NCI-H146 (cell line): ENCODE measurements around the gene B3GNT4.
"Not testable (repeated sequence)": the region's sequence is repeated elsewhere in the genome, so short reads cannot be mapped to it uniquely, and the experiment has no call there.

Source experiments
- DNase-seq: peaks from one replicate; lab custom pipeline; 2025; lab: John Stamatoyannopoulos, UW

B3GNT4 gene

GRCh38 chr12:122216445-122216844, 12.9 kb downstream of the B3GNT4 start:
- DNase-seq, result no peak

DNA sequence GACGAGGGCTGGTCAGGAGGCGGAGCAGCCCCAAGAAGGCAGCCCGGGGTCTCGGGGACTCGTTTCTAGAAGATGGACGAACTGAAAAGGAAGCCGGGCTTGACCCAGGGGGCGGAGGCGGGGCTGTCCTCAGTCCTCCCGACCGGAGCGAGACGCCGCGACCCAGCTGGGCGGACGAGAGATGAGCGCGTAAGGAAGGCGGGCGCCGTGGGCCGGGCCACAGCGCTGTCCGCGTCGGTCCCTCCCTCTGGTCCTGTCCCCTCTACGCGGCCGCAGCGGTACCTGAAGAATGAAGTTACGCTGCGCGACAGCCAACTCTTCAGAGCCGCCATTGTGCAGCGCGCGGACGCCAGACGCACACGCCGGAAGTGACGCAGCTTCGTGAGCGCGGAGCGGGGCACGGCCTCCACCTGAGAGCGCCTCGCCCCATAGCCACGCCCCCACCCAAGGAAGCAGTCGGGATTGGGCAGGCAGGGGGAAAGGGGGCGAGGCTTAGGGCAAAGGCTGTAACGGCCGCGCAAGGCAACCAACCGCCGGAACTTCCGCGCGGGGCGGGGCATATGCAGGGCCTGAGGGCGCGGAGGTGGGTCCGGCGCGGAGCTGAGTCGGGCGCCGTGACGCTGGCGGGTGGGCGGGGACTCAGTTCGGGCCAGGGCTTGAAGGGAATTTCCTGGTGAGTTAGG, 22.3 kb downstream of the B3GNT4 start, which contains the start of gene DIABLO:
Gene DIABLO, minus strand, starts transcription at position 370 of the 683 bp plus-strand sequence. Its CDS starts 38 bp downstream, at position 332.
- peak; percentile 100 for DNase-seq

- peak; percentile 55 for DNase-seq
Measured at GRCh38 chr12:122226366-122227125, 23.0 kb downstream of the B3GNT4 start.

DNA sequence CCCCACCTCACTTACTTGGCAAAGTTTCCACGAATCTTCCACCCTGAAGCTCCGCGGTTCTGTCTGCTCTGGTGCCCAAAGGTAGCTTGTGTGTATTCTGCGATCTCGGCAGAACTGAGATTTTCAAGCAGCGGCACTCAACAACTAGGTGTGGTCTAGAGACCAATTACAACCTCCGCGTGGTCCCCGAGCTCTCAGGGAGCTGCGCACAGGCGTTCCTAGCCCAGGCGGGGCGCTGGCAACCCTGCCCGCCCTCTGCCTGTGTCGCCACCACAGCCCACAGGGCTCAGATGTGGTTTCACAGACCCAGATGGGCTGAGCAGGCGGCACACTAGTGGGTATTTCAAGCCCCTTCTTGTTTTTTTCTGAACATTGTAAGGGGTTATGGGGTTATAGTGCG, 23.8 kb downstream of the B3GNT4 start:
- peak; percentile 68 for DNase-seq

- peak; percentile 2 for DNase-seq
Measured at GRCh38 chr12:122228092-122228491, 24.6 kb downstream of the B3GNT4 start.

DNA sequence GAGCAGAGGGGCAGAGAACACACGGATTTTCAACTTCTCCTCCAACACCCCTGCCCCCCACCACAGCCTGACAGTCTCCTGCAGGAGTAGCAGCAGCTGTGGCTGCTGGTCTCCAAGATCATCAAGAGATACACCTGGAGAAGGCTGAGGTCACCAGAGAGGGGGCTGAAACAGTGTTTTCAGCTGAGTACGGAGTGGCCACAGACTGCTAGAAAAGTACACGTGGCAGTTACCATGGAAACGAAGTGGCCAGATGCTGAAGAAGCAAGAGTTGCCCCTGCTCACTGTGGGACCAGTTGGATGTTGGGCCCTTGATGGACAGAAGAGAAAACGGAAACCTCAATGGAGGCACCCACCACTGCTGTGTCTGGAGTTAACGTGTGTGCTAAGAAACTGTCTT, 27.3 kb downstream of the B3GNT4 start:
- DNase-seq, result no peak

- no peak for DNase-seq
Measured at GRCh38 chr12:122232691-122233090, 29.2 kb downstream of the B3GNT4 start.

GRCh38 chr12:122235741-122236140, 32.2 kb downstream of the B3GNT4 start:
- DNase-seq, result no peak

GRCh38 chr12:122238861-122239260, 35.4 kb downstream of the B3GNT4 start:
- DNase-seq, result peak; percentile 8

- DNase-seq, result no peak
Measured at GRCh38 chr12:122243965-122244364, 40.5 kb downstream of the B3GNT4 start.

- no peak for DNase-seq
Measured at GRCh38 chr12:122244565-122245371, 41.3 kb downstream of the B3GNT4 start.

DNA sequence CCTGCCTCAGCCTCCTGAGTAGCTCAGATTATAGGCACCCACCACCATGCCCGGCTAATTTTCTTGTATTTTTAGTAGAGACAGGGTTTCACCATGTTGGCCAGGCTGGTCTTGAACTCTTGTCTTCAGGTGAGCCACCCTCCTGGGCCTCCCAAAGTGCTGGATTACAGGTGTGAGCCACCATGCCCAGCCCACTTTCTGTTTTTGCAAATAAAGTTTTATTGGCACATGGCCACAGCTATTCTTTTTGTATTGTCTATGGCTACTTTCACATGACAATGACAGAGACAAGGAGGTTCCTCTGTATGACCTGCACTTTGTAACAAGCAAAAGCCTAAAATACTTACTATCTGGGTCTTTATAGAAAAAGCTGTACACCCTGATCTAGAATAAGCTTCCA, 42.0 kb downstream of the B3GNT4 start:
- DNase-seq, result no peak

- DNase-seq, result no peak
Measured at GRCh38 chr12:122250047-122250446, 46.5 kb downstream of the B3GNT4 start.

DNA sequence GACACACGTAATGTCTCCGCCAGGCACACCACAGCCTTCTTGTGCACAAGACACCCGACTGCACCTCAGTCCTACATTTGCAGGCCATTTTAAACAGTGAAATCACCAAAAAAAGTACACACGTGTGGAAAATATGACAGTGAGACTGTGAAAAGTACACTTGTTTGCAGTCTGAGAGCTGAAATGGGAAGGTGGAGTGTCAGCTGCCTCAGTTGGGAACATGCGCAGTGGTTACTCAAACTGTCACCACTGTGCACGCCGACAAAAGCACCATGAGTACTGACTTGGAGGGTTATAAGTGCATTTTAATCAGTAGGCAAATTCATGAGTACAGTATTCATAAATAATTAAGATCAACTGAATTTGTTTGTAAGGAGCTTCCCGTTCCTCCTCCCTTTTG, 47.0 kb downstream of the B3GNT4 start:
- DNase-seq, result no peak

DNA sequence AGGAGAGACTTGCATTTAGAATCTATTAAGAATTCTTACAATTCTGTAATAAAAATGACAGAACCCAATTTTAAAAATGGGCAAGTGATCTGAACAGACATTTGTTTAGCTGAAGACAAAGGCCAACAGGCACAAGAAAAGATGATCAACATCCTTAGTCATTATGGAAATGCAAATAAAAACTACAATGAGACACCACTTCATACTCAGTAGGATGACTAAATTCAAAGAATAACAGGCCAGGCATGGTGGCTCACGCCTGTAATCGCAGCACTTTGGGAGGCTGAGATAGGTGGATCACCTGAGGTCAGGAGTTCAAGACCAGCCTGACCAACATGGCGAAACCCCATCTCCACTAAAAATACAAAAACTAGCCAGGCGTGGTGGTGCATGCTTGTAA, 55.0 kb downstream of the B3GNT4 start:
- not testable (repeated sequence) for DNase-seq
